ENCODE measurements around the gene GYS1.

The GYS1 gene

DNA sequence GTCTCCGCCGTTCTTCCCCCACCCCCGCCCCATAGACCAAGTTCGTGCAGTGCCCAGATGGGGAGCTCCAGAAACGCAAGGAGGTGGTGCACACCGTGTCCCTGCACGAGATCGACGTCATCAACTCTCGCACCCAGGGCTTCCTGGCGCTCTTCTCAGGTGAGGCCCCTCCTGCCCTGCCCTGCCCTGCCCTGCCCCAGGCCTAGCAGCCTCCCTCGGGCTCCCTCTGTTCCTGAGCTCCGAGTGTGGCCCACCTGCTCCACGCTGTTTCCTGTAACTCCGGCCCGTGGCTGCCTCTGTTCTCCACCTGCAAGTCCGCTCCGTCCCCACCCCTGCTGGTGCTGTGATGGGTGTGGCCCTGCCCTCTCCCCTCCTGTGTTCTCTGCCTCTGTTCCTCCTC lies 17.3 kb upstream of the GYS1 start:
- no peaks in the 10 kb centered on the region for H3K27me3 ChIP-seq (replicated peaks; ENCODE audit: control insufficient read depth, insufficient read depth, low read length)
- H3K4me3 ChIP-seq (replicated peaks; ENCODE audit: low read depth, low read length) = no peak overlapping the region
- TF ChIP-seq, protein P1, sequence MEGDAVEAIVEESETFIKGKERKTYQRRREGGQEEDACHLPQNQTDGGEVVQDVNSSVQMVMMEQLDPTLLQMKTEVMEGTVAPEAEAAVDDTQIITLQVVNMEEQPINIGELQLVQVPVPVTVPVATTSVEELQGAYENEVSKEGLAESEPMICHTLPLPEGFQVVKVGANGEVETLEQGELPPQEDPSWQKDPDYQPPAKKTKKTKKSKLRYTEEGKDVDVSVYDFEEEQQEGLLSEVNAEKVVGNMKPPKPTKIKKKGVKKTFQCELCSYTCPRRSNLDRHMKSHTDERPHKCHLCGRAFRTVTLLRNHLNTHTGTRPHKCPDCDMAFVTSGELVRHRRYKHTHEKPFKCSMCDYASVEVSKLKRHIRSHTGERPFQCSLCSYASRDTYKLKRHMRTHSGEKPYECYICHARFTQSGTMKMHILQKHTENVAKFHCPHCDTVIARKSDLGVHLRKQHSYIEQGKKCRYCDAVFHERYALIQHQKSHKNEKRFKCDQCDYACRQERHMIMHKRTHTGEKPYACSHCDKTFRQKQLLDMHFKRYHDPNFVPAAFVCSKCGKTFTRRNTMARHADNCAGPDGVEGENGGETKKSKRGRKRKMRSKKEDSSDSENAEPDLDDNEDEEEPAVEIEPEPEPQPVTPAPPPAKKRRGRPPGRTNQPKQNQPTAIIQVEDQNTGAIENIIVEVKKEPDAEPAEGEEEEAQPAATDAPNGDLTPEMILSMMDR (IDR thresholded peaks at IDR 0.05; ENCODE audit: insufficient read depth, low read length, poor library complexity, severe bottlenecking) = no peak
- no peak for DNase-seq (ENCODE audit: extremely low read depth, insufficient read length)
- peaks cover 30% of the 10 kb centered on the region for H3K36me3 ChIP-seq (ENCODE audit: control insufficient read depth, insufficient read depth, low read length)

DNA sequence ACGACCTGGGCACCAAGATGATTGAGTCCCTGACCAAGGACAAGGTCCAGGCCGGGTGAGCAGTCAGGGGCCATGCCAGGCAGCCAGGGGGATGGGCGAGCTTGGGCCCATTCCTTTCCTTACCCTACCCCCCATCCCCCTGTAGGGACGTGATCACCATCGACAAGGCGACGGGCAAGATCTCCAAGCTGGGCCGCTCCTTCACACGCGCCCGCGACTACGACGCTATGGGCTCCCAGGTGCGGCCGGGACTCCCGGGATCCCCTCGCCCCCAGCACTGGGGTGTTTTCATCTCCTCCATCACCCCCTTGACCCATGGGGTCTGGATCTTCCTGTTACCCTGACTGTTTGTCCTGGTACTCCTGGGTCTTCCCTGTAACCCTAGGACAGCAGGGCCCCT lies 16.7 kb upstream of the GYS1 start:
- DNase-seq (ENCODE audit: extremely low read depth, insufficient read length) = no peak
- TF ChIP-seq, protein P1 (IDR thresholded peaks at IDR 0.05; ENCODE audit: insufficient read depth, low read length, poor library complexity, severe bottlenecking) = no peak
- Histone ChIP-seq H3K36me3 (ENCODE audit: control insufficient read depth, insufficient read depth, low read length) (peaks cover 33% of the 10 kb centered on the region), H3K4me3 (replicated peaks; ENCODE audit: low read depth, low read length) (no peak overlapping the region), H3K27me3 (replicated peaks; ENCODE audit: control insufficient read depth, insufficient read depth, low read length) (no peaks in the 10 kb centered on the region)

DNA sequence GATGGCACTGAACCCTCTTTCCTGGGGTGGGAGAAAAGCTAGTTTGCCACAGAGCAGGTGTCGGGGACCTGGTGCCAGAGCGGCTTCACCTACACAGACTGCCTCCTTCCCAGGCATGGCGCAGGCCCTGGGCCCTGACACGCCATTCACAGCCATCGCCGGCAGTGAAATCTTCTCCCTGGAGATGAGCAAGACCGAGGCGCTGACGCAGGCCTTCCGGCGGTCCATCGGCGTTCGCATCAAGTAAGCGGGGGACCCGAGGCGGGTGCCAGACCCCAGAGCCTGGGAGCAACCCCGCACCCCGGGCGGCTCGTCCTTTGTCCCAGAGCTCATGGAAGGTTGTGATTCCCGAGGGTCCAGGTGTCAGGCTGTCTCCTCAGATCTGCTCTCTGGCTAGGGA lies 13.8 kb upstream of the GYS1 start:
- no peak for DNase-seq (ENCODE audit: extremely low read depth, insufficient read length)
- Histone ChIP-seq H3K36me3 (ENCODE audit: control insufficient read depth, insufficient read depth, low read length) (peaks cover 47% of the 10 kb centered on the region), H3K4me3 (replicated peaks; ENCODE audit: low read depth, low read length) (no peak overlapping the region), H3K27me3 (replicated peaks; ENCODE audit: control insufficient read depth, insufficient read depth, low read length) (no peaks in the 10 kb centered on the region)
- TF ChIP-seq, protein P1 (IDR thresholded peaks at IDR 0.05; ENCODE audit: insufficient read depth, low read length, poor library complexity, severe bottlenecking) = no peak

DNA sequence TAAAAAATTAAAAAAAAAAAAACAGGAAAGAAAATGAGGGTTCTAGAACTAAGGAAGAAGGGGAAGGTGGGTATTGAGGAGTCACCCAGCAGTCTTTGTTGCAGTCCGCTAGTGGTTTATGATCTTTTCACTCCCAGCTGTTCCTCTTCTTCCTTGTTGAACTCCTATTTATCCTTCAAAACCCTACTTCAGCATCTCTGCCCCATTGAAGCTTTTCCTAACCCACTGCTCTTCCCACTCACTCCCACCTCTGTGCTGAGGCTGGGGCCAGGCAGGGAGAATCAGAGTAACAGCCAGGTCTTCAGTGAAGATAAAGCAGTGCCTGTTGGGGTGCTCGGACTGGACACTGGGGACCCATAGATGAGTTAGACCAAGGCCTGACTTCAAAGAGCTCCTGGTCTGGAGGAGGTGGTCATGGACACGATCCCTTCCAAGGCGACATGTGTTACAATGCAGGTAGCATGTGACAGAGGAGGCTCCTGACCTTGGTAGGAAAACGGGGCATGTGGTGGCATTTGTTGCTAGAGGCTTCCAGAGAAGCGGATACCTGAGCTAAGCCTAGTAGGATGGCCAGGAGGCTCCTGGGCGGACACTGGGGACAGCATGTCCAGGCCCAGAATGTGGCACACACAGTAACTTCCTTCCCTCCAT lies 12.0 kb upstream of the GYS1 start:
- Histone ChIP-seq H3K4me3 (replicated peaks; ENCODE audit: low read depth, low read length) (no peak overlapping the region), H3K36me3 (ENCODE audit: control insufficient read depth, insufficient read depth, low read length) (peaks cover 34% of the 10 kb centered on the region), H3K27me3 (replicated peaks; ENCODE audit: control insufficient read depth, insufficient read depth, low read length) (no peaks in the 10 kb centered on the region)
- TF ChIP-seq, protein P1 (IDR thresholded peaks at IDR 0.05; ENCODE audit: insufficient read depth, low read length, poor library complexity, severe bottlenecking) = no peak
- DNase-seq (ENCODE audit: extremely low read depth, insufficient read length) = no peak

DNA sequence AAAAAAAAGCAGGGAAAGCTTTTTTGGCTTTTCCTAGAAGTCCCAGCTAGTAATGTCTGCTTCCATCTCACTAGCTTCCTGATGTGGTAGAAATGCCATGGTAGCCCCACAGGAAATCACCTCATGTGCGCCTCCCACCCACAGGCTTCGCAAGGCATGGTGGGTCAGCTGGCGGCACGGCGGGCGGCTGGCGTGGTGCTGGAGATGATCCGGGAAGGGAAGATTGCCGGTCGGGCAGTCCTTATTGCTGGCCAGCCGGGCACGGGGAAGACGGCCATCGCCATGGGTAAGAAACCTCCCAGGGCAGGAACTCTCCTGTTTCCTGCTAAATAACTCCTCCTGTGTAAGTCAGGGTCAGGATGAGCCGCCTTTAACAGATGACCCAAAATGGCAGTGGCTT lies 11.0 kb upstream of the GYS1 start:
- Histone ChIP-seq H3K27me3 (replicated peaks; ENCODE audit: control insufficient read depth, insufficient read depth, low read length) (no peaks in the 10 kb centered on the region), H3K4me3 (replicated peaks; ENCODE audit: low read depth, low read length) (no peak overlapping the region), H3K36me3 (ENCODE audit: control insufficient read depth, insufficient read depth, low read length) (peaks cover 36% of the 10 kb centered on the region)
- TF ChIP-seq, protein P1 (IDR thresholded peaks at IDR 0.05; ENCODE audit: insufficient read depth, low read length, poor library complexity, severe bottlenecking) = no peak
- no peak for DNase-seq (ENCODE audit: extremely low read depth, insufficient read length)
